SW480 (cell line): Measurements from ENCODE around the gene RAD51B.
"Not testable (repeated sequence)": the region's sequence is repeated elsewhere in the genome, so short reads cannot be mapped to it uniquely, and the experiment has no call there.

Source experiments
- DNase-seq: peaks from one replicate; pipeline ENCODE4 v3.0.0-alpha.2; 2016; ENCODE audit warnings: low spot score

Gene RAD51B

GRCh38 chr14:68211886-68212285 lies 392.3 kb downstream of the RAD51B start:
- DNase-seq, result no peak

DNA sequence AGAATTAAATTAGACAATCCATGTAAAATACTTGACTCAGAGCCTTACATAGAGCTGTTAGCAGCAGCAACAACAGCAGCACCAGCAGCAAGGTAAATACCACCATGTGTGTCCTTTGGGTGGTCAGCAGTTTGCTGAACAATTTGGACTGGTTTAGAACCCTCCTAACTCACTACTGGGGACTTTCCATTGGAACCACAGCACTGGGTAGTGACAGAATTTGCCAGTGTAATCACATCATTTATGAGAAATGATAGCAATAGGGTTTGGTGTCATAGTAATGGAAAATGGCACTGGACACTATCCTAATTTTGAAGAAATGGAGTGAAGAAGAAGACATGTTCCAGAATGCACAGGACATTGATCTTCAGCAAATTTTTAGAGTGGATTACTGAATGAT lies 392.8 kb downstream of the RAD51B start:
- DNase-seq, result no peak

- no peak for DNase-seq
These were observed 394.9 kb downstream of the RAD51B start for GRCh38 chr14:68214431-68214830.

GRCh38 chr14:68215629-68216028 lies 396.1 kb downstream of the RAD51B start:
- no peak for DNase-seq

DNA sequence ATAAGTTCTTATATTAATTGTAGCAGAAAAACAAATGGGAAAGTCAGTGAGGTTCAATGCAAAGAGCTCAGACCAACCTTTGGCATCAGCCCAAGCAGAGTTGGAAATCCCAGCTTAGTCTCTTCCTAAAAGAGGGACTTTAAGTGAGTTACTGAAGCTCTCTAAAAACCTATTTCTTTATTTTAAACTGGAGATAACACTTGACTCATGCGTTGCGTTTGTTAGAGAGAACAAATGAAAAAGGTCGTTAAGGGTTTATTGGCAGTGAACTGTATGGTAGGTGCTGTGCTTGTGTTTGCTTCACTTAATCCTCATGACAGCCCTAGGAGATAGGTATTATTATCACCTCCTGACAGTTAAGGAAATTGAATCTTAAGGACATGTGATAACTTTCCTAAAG lies 396.5 kb downstream of the RAD51B start:
- no peak for DNase-seq

- no peak for DNase-seq
These were observed 397.4 kb downstream of the RAD51B start for GRCh38 chr14:68216957-68217356.

- DNase-seq, result no peak
These were observed 398.3 kb downstream of the RAD51B start for GRCh38 chr14:68217791-68218340.

DNA sequence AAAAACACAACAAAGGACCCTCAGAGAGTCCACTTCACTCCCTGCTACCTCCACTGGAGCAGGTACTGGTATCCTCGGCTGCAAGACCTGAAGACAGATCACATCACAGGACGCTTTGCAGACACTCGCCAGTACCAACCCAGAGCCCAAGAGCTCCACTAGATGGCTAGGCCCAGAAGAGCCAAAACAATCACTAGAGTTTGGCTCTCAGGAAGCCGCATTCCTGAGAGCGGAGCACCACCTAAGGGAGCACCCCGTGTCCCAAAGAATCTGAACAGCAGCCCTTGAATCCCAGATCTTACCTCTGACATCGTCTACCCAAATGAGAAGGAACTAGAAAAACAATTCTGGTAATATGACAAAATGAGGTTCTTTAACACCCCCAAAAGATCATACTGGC lies 399.8 kb downstream of the RAD51B start:
- DNase-seq, result no peak

GRCh38 chr14:68221046-68221445 lies 401.5 kb downstream of the RAD51B start:
- not testable (repeated sequence) for DNase-seq

GRCh38 chr14:68222154-68222553 lies 402.6 kb downstream of the RAD51B start:
- no peak for DNase-seq

- DNase-seq, result no peak
These were observed 403.1 kb downstream of the RAD51B start for GRCh38 chr14:68222726-68223125.

GRCh38 chr14:68223631-68224030 lies 404.1 kb downstream of the RAD51B start:
- DNase-seq, result no peak

DNA sequence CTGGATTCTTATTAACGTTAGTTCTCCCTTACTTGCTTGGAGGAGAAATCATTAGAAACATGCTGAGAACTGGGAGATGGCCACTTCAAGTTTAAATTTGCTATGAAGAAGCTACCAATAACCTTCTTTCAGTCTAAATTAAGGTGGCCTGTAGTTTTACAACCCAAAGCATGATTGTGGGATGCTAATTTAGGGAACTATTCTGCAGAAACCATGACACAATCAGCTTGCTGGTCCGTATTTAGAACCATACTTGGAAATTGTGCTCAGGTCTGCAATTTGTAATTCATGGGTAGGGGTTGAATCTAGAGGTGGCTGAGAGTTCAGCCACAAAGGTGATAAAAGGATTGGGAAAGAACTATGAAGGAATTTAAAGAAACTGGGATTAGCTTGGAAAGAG lies 405.7 kb downstream of the RAD51B start:
- DNase-seq, result no peak

GRCh38 chr14:68226523-68226922 lies 406.9 kb downstream of the RAD51B start:
- DNase-seq, result no peak

- no peak for DNase-seq
These were observed 409.1 kb downstream of the RAD51B start for GRCh38 chr14:68228656-68229055.

- no peak for DNase-seq
These were observed 410.0 kb downstream of the RAD51B start for GRCh38 chr14:68229423-68230100.

DNA sequence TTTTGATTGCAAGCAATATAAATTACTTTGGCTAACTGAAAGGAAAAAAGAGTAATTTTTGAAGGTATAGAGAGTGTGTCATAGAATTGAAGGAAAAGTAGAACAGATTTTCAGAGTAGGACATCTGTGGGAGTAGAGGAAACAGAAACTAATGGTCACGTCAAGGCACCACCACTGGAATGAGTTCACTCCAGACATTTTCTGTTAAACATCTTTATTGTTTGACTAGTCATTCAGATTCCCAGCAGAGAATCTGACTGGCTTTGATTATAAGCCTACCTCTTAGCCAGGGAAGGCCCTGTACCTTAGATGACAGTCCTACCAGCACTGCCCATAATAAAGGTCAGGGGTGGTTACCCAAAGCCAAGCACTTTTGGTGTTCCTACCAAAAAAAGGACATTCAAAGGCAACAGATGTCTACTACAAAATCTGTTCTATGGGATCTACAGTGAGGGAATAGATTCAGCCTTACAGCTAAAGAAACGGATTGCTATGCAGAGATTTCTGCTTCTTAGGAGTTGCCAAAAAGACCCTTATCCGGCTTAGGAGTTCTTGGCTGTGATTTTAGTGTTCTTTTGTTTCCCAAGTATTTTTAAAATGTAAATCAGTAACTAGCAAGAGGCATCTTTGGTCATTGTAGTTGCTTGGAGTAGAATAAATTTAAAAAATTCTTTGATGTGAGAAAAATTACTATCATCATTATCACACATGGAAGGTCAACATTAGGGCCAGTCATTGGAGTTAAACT lies 410.8 kb downstream of the RAD51B start:
- no peak for DNase-seq

- no peak for DNase-seq
These were observed 411.6 kb downstream of the RAD51B start for GRCh38 chr14:68230950-68231717.

GRCh38 chr14:68231898-68232297 lies 412.3 kb downstream of the RAD51B start:
- no peak for DNase-seq

GRCh38 chr14:68232300-68233055 lies 412.9 kb downstream of the RAD51B start:
- DNase-seq, result peak; percentile 67

DNA sequence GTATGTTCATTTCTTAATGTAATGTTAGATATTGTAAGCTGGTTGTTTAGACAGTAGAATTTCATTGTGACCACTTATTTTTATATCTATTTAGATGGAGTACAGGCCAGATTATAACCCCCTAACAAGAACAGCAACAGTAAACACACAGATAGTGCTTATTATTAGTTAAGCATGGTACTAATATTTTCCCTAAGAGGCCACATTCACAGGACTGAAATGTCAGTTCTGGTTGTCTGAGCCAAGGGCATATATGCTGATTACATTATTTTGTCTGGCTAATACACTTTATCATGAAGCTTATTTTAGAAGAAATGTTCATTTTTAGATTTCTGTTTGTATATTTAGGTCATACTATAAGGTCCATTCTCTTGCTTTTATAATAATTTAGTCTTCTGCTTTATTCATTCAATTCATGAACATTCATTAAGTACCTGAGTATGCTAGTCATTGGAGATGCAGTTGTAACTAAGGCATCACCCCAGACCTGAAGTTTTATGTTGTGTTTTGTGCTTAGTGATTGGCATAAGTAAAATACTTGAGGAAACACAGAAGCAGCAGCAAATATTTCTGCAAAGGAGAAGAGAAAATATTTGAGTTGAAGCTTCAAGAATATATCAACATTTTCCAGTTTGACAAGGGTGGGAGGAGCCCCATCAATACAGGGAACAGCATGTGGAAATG lies 413.7 kb downstream of the RAD51B start:
- DNase-seq, result no peak
